Measurements from ENCODE around the gene CASZ1.

The CASZ1 gene

GRCh38 chr1:10796029-10796944, at the start of gene CASZ1:
CASZ1 (minus strand) TSS chr1:10796646; CDS start chr1:10693889, 102,757 bp downstream.
- peak within 1 kb of the TSS; percentile 54 for H3K4me3 ChIP-seq (ENCODE audit: low read depth, low read length)
- DNase-seq (ENCODE audit: low read depth) = peak; percentile 54

- H3K4me3 ChIP-seq (ENCODE audit: low read depth, low read length) = no peak overlapping the region
- DNase-seq (ENCODE audit: low read depth) = no peak
Measured at GRCh38 chr1:10843697-10844096, 47.3 kb upstream of the CASZ1 start.

GRCh38 chr1:10841118-10841517, 44.7 kb upstream of the CASZ1 start:
- no peak for DNase-seq (ENCODE audit: low read depth)
- no peak overlapping the region for H3K4me3 ChIP-seq (ENCODE audit: low read depth, low read length)

DNA sequence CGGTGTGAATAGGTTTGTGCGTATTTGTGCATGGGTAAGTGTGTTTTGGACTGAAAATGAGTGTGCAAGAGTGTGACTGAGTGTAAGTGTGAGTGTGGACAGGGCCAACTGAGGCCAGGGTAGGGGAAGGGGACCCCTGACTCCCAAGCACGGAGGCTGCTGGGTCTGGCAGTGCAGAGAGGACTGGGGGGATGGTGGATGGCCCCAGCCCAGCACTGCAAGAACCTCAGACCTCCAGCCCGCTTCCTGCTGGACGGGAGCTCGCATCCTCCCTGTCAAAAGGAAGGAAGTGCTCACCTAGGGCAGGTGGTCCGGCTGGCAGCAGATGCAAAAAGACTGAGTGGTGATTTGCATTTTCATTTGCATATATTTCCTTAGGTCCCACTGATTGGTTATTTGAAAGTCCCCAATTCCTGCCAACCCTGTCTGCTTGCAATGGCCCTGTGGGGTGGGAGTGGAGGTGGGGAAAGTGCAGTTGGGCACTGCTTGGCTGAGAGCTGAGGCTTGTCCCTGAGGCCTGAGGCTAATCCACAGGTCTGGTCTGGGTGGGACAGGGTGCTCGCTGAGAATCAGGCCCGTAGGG, 42.8 kb upstream of the CASZ1 start:
- H3K4me3 ChIP-seq (ENCODE audit: low read depth, low read length) = no peak overlapping the region
- no peak for DNase-seq (ENCODE audit: low read depth)

DNA sequence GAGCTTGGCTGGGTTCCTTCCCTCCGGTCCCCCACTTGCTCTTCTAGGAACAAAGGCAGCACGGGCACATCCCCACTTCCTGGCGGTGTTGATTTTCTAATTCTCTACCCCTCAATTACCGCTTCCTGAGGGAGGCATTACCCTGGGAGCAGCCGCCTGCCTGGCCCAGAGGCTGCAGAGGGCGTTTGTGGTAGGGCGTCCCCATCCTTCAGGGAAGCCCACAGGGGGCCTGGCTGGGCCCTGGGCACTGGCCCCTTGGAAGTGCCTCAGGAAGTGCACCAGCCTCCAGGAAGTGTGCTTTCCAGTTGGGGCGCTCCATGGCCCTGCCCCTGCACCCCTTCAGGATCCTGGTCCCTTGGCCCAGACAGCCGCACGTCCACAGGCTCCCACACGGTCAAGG, 42.1 kb upstream of the CASZ1 start:
- DNase-seq (ENCODE audit: low read depth) = no peak
- no peak overlapping the region for H3K4me3 ChIP-seq (ENCODE audit: low read depth, low read length)

DNA sequence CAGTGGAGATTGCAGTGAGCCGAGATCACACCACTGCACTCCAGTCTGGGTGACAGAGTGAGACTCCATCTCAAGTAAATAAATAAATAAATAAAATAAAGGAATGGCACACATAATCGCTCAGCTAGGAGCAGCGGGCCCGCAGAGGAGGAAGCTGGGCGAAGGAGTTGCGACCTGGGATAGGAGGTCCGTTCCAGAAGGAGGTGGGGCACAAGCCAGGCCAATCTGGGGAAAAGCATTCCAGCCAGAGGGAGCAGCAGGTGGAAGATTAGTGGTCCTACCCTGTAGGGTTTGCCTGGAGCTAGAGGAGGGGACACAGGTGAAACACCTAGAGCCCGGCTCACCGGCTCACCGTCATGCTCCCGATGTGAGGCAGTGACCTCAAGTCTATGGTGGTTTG, 40.3 kb upstream of the CASZ1 start:
- no peak for DNase-seq (ENCODE audit: low read depth)

DNA sequence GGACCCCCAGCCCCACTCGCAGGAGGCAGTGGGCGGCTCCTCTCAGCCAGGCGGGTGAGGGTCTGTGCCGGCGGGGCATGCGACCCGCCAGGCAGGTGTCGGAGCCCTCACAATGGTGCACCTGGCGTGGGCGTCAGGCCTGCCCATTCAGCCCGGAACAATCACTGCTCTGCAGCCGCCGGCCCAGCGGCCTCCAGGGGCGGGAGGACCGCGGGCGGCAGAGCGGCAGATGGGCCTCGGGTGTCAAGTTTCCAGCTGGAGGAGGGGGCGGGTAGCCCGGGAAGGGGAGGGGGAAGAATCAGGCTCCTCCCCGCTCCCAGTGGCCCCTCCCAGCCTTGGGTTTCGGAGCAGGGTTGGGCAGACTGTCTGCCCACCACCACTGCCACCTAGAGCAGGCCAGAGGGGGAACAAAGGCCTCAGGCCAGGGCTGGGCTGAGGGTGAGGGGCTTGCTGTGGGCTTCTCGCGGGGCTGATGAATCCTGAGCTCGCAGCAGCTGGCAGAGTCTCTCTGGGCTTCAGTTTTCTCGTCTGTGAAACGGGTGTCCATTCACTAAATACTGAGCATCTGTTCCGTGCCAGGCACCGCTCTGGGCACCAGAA, 39.5 kb upstream of the CASZ1 start:
- no peak for DNase-seq (ENCODE audit: low read depth)
- H3K4me3 ChIP-seq (ENCODE audit: low read depth, low read length) = no peak overlapping the region

More for the DNA sequence above, 40.3 kb upstream of the CASZ1 start:
- H3K4me3 ChIP-seq (ENCODE audit: low read depth, low read length) = no peak overlapping the region

DNA sequence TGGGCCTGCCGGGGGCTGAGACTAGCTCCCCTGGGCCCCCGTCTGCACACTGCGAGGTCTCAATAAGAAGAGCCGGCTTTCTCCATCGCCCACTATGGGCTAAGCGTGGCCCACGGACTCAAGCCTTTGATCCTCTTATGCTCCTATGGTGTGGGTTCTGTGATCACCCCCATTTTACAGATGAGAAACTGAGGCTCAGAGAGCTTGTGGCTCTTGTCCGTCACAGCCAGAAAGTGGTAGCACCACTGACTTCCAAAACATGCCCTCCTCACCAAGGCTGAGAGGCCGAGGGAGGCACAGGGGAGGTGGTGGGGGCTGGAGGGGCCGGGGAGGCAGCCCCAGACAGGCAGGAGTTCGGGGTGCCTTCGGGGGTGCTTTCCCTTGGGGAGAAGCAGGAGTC, 39.0 kb upstream of the CASZ1 start:
- no peak overlapping the region for H3K4me3 ChIP-seq (ENCODE audit: low read depth, low read length)
- no peak for DNase-seq (ENCODE audit: low read depth)

- DNase-seq (ENCODE audit: low read depth) = no peak
- H3K4me3 ChIP-seq (ENCODE audit: low read depth, low read length) = no peak overlapping the region
Measured at GRCh38 chr1:10834770-10835412, 38.4 kb upstream of the CASZ1 start.

DNA sequence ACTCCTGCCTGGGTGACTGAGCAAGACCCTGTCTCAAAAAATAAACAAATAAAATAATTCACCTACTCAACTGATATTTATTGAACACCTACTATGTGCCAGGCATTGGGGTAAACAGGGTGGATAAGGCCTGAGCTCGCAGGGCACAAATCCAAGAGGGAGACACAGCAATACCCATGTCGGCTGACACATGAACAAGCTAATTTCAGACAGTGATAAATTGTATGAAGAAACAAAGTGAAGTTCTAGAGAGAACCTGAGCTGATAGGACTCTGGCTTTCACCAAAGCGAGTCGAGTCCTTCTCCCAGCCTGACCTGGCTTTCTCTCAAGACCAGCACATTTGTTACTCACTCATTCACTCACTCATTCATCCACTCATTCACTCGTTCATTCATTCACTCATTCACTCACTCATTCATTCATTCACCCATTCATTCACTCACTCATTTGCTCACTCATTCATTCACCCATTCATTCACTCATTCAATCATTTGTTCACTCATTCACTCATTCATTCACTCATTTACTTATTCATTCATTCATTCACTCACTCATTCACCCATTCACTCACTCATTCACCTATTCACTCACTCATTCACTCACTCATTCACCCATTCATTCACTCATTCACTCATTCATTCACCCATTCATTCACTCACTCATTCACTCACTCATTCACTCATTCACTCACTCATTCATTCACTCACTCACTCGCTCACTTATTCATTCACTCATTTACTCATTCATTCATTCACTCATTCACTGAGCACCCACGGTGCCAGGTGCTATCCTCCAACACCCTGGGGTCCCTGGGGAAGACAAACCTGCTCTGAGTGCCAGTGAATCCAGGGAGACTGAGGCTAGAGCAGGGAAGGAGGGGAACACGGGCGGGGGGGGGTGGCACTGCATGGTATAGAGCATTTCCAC, 37.4 kb upstream of the CASZ1 start:
- H3K4me3 ChIP-seq (ENCODE audit: low read depth, low read length) = no peak overlapping the region
- no peak for DNase-seq (ENCODE audit: low read depth)

- DNase-seq (ENCODE audit: low read depth) = no peak
- H3K4me3 ChIP-seq (ENCODE audit: low read depth, low read length) = no peak overlapping the region
Measured at GRCh38 chr1:10832703-10833102, 36.3 kb upstream of the CASZ1 start.

DNA sequence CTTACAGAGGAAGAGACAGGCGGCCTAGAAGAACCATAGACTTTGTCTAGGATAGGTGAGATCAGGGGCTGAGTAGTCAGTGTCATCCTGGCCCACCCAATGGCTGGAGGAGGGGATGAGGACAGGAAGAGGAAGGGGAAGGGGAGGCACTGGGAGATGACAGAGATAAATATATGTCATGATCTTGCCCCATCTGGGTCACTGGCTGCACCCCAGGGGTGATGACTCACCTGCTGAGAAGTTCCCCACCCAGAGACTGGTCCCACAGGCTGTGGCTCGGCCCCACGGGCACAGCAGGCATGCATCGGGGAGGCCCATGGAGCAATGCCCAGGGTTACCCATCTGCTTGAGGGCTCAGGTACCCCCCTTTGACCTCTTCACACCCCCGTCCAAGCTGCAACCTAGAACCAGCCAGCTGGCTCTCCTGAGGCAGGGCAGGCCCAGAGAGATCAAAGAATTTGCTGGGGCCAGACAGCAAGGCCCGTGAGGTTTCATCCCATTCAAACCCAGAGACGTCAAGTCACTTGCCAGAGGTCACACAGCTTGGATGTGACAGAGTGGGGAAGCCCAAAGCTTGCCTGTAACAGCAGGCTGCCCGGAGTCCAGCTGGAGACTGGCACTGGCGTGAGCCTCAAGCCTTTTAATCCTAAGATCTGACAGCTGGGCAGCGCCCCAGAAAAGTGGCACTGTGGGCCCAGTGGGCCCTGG, 34.7 kb upstream of the CASZ1 start:
- no peak for DNase-seq (ENCODE audit: low read depth)
- H3K4me3 ChIP-seq (ENCODE audit: low read depth, low read length) = no peak overlapping the region

DNA sequence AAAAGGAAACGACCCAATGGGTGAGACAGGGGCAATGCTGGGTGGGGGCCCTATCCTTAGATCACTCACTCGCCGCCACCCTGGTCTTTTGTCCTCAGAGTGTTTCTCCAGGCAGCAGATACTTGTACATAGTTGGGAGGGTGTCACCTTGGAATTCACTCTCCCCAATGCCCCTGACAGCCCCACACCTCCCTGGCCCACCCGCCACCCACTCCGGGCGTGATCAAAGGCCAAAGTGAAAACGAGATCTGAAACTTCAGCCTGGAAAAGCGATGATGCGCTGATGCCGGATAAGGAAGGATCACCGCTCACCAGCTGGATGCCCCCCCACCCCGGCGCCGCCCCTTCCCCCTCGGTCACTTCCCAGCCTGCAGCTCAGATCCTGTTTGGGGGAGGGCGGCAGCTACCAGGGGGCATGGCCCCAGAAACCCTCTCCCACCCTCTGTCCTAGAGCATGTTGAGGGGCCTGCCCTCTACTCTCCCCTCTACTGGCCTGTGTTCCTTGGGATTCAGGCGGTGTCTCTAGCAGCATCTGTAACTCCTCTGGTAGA, 33.6 kb upstream of the CASZ1 start:
- no peak for DNase-seq (ENCODE audit: low read depth)

GRCh38 chr1:10829067-10829818, 32.8 kb upstream of the CASZ1 start:
- DNase-seq (ENCODE audit: low read depth) = no peak
- H3K4me3 ChIP-seq (ENCODE audit: low read depth, low read length) = no peak overlapping the region

More for the DNA sequence above, 33.6 kb upstream of the CASZ1 start:
- no peak overlapping the region for H3K4me3 ChIP-seq (ENCODE audit: low read depth, low read length)

DNA sequence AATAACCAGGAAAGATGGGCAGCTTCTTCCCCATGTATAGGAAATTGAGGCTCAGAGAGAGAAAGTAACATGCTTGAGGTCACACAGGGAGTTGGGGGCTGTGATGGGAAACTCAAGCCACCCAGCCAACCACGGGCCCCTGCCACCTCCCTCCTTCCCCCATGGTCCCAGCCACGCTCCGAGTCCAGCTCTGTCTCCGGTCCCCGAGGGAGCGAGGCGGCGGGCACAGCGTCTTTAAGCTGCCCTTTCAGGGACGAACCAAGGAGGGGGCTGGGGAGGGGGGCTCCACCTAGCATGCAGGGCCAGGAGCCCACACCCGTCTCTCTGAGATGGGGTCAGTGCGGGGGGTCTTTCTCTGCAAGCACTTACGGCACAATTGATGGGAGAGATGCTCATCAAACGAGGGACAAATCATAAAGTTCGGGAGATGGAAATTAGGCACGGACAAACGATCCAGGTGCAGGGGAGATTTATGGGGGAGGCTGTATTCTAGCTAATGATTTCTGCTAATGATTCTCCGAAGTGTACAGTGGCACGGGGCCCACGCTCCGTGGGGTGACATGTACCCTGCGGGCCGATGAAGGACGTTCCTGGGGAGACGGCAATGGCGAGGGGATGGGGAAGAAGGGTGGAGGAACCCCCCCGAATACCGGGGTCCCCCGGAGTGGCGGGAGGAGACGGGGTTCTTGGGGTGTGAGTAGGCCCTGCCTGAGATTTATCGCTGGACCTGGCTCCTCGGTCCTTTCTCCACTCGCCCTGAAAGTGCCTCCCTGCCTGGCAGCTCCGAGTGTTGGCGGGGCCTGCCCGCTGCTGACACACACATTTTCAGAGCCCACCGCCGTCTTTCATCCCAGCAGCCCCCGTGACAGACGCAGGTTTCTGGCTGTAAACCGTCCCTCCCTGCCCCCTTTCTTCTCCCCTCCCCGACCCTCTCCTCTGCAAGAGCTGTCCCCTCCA, 31.2 kb upstream of the CASZ1 start:
- no peak overlapping the region for H3K4me3 ChIP-seq (ENCODE audit: low read depth, low read length)

GRCh38 chr1:10825592-10825991, 29.1 kb upstream of the CASZ1 start:
- DNase-seq (ENCODE audit: low read depth) = no peak
- no peak overlapping the region for H3K4me3 ChIP-seq (ENCODE audit: low read depth, low read length)

More for the DNA sequence above, 31.2 kb upstream of the CASZ1 start:
- no peak for DNase-seq (ENCODE audit: low read depth)
